ENCODE measurements around the gene NPPC. TPM values are rescaled to one million over a fixed set of nuclear protein-coding genes. Genes with fewer than 3 reads are reported as not detected.

Gene NPPC
- polyA plus RNA-seq, 1 of the 3 experiments (the other 2 are of a cell fraction): not detected

DNA sequence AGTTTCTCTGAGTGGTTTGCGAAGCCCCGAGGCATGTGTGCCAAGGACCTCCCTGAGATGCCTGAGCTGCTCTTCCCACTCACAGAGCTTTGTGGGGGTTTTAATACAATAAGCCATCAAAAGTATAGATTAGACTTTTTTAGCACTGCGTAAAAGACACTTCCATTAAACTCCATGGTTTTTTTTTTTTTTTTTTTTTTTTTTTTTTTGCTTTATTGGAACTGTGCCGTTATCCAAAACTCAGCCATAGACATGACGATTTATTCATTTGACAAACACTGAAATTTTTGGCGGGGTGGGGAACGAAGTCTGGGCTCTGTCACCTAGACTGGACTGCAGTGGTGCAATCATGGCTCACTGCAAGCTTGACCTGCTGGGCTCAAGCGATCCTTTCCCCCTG, 18.4 kb downstream of the NPPC start:
- TF ChIP-seq SIN3A (IDR thresholded peaks at IDR 0.05; ENCODE audit: borderline replicate concordance, low read depth, low read length) (no peak), JUND (IDR thresholded peaks at IDR 0.05) (no peak)
- no peaks in the 10 kb centered on the region for H4K20me1 ChIP-seq (ENCODE audit: insufficient read depth)
- 75% methylated on average over 8 of the region's 8 CpGs for WGBS (ENCODE audit: low lambda C conversion rate)

DNA sequence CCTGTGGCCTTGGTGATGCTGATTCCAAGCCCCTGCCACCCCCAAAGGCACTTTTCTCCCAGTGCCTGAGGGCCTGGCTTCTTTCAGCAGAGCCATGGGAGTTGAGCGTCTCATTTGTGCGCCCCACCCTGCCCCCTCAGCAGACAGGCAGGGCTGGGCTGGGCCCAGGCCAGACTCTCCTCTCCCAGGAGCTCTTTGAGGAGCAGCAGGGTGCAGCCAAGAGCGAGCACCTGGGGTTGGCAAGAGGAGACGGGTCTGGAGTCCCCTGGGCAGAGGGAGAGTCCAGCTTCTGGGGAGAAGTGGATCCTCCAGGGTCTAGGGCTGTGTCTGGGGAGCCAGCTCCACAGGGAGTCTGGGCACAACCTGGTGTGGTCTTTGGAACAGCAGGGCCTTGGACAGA, 21.2 kb downstream of the NPPC start:
- H3K79me2 ChIP-seq (ENCODE audit: insufficient read depth): no peaks in the 10 kb centered on the region
- TF ChIP-seq NFIC (IDR thresholded peaks at IDR 0.05; ENCODE audit: borderline replicate concordance) (no peak), CHD2 (IDR thresholded peaks at IDR 0.05; ENCODE audit: low read length, partially characterized antibody) (no peak), RFX5 (IDR thresholded peaks at IDR 0.05; ENCODE audit: low read length) (no peak), POLR2AphosphoS5 (IDR thresholded peaks at IDR 0.05; ENCODE audit: low read depth, low read length) (no peak), EZH2phosphoT487 (IDR thresholded peaks at IDR 0.05; ENCODE audit: borderline replicate concordance, low read depth) (no peak), MEF2A (IDR thresholded peaks at IDR 0.05; ENCODE audit: borderline replicate concordance, low read depth) (no peak), RAD21 (IDR thresholded peaks at IDR 0.05; ENCODE audit: low read length) (no peak), GATA2 (CRISPR knock-in tag; IDR thresholded peaks at IDR 0.05) (no peak), EP300 (IDR thresholded peaks at IDR 0.05; ENCODE audit: borderline replicate concordance in 1 of 2, low read depth in 1 of 2, low read length in 1 of 2) (no peak), GABPA (IDR thresholded peaks at IDR 0.05; ENCODE audit: low read depth) (no peak), TAF1 (IDR thresholded peaks at IDR 0.05; ENCODE audit: borderline replicate concordance, low read depth, low read length) (no peak), RXRA (IDR thresholded peaks at IDR 0.05; ENCODE audit: borderline replicate concordance, low read depth) (no peak), TEAD4 (IDR thresholded peaks at IDR 0.05; ENCODE audit: borderline replicate concordance, insufficient read depth) (no peak), YY1 (IDR thresholded peaks at IDR 0.05; ENCODE audit: low read depth) (no peak), NRF1 (IDR thresholded peaks at IDR 0.05; ENCODE audit: low read depth, low read length) (no peak)
- TF ChIP-seq, protein P1, sequence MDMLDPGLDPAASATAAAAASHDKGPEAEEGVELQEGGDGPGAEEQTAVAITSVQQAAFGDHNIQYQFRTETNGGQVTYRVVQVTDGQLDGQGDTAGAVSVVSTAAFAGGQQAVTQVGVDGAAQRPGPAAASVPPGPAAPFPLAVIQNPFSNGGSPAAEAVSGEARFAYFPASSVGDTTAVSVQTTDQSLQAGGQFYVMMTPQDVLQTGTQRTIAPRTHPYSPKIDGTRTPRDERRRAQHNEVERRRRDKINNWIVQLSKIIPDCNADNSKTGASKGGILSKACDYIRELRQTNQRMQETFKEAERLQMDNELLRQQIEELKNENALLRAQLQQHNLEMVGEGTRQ (IDR thresholded peaks at IDR 0.05; ENCODE audit: borderline replicate concordance, low read depth, low read length): no peak
- TF ChIP-seq, protein P2, sequence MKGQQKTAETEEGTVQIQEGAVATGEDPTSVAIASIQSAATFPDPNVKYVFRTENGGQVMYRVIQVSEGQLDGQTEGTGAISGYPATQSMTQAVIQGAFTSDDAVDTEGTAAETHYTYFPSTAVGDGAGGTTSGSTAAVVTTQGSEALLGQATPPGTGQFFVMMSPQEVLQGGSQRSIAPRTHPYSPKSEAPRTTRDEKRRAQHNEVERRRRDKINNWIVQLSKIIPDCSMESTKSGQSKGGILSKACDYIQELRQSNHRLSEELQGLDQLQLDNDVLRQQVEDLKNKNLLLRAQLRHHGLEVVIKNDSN (IDR thresholded peaks at IDR 0.05; ENCODE audit: borderline replicate concordance, low read depth): no peak
- TF ChIP-seq, protein P3, sequence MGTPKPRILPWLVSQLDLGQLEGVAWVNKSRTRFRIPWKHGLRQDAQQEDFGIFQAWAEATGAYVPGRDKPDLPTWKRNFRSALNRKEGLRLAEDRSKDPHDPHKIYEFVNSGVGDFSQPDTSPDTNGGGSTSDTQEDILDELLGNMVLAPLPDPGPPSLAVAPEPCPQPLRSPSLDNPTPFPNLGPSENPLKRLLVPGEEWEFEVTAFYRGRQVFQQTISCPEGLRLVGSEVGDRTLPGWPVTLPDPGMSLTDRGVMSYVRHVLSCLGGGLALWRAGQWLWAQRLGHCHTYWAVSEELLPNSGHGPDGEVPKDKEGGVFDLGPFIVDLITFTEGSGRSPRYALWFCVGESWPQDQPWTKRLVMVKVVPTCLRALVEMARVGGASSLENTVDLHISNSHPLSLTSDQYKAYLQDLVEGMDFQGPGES (IDR thresholded peaks at IDR 0.05; ENCODE audit: low read depth, low read length): no peak
- TF ChIP-seq, protein P4, sequence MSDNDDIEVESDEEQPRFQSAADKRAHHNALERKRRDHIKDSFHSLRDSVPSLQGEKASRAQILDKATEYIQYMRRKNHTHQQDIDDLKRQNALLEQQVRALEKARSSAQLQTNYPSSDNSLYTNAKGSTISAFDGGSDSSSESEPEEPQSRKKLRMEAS (IDR thresholded peaks at IDR 0.05; ENCODE audit: low read depth): no peak
- TF ChIP-seq, protein P5, sequence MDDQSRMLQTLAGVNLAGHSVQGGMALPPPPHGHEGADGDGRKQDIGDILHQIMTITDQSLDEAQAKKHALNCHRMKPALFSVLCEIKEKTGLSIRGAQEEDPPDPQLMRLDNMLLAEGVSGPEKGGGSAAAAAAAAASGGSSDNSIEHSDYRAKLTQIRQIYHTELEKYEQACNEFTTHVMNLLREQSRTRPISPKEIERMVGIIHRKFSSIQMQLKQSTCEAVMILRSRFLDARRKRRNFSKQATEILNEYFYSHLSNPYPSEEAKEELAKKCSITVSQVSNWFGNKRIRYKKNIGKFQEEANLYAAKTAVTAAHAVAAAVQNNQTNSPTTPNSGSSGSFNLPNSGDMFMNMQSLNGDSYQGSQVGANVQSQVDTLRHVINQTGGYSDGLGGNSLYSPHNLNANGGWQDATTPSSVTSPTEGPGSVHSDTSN (IDR thresholded peaks at IDR 0.05): no peak
- no peak overlapping the region for H3K4me2 ChIP-seq
- no peaks in the 10 kb centered on the region; the same call in 1 of the 2 replicates for H3K27me3 ChIP-seq (ENCODE audit: insufficient read depth)
- no peaks in the 10 kb centered on the region for H3K9me2 ChIP-seq
- no peak overlapping the region for H3K9ac ChIP-seq
- WGBS (ENCODE audit: low lambda C conversion rate): 82% methylated on average over 4 of the region's 4 CpGs
- H3K36me3 ChIP-seq (replicated peaks in 1 of 2; ENCODE audit: control insufficient read depth in 1 of 2, insufficient read depth in 2 of 2, low read length in 1 of 2): no peaks in the 10 kb centered on the region
- ChIA-PET POLR2A (no interaction called here), CTCF (interaction anchor here (0.6 to 6.2 kb wide), 15 partner anchors 14 to 535 kb away, joined by 3 to 82 read pairs (median 5); partner anchors contain the start of gene NPPC)
- H3K4me3 ChIP-seq (ENCODE audit: low read depth in 2 of 2, low read length in 1 of 2): no peak overlapping the region
- H2AFZ ChIP-seq (ENCODE audit: low read depth): no peak overlapping the region
- no peaks in the 10 kb centered on the region for H3K9me3 ChIP-seq
- no peaks in the 10 kb centered on the region for H3K4me1 ChIP-seq (ENCODE audit: control insufficient read depth in 1 of 2, insufficient read depth in 2 of 2, low read depth in 1 of 2, low read length in 1 of 2)
- H3K27ac ChIP-seq (ENCODE audit: low read depth in 2 of 2, low read length in 1 of 2): no peak overlapping the region
- H4K20me1 ChIP-seq (ENCODE audit: insufficient read depth): no peaks in the 10 kb centered on the region
- no peak for DNase-seq
- no peaks in the 10 kb centered on the region for H3F3A ChIP-seq (replicated peaks; ENCODE audit: insufficient read depth)

More for the DNA sequence above, 18.4 kb downstream of the NPPC start:
- Histone ChIP-seq H3K9me3 (no peaks in the 10 kb centered on the region), H3K9ac (no peak overlapping the region), H3F3A (replicated peaks; ENCODE audit: insufficient read depth) (no peaks in the 10 kb centered on the region), H3K9me2 (no peaks in the 10 kb centered on the region), H2AFZ (ENCODE audit: low read depth) (no peak overlapping the region), H3K79me2 (ENCODE audit: insufficient read depth) (no peaks in the 10 kb centered on the region), H3K27ac (ENCODE audit: low read depth in 2 of 2, low read length in 1 of 2) (no peak overlapping the region), H3K4me2 (no peak overlapping the region), H3K36me3 (replicated peaks in 1 of 2; ENCODE audit: control insufficient read depth in 1 of 2, insufficient read depth in 2 of 2, low read length in 1 of 2) (no peaks in the 10 kb centered on the region), H3K4me1 (ENCODE audit: control insufficient read depth in 1 of 2, insufficient read depth in 2 of 2, low read depth in 1 of 2, low read length in 1 of 2) (no peaks in the 10 kb centered on the region), H3K27me3 (ENCODE audit: insufficient read depth) (0 out of 2 replicates have a peak, but pooled peaks cover 4% of the 10 kb centered on the region), H3K4me3 (ENCODE audit: low read depth in 2 of 2, low read length in 1 of 2) (no peak overlapping the region)
- ChIA-PET CTCF (interaction anchor here (0.7 to 6.2 kb wide), 9 partner anchors 16 to 615 kb away, joined by 3 to 82 read pairs (median 9); partner anchors contain the start of gene NPPC), POLR2A (no interaction called here)
- DNase-seq: no peak
